Osteocyte (in vitro differentiated cells): ENCODE results near the gene PDK2. TPM values are rescaled to one million over a fixed set of nuclear protein-coding genes. Genes with fewer than 3 reads are reported as not detected.

ENCODE experiments used
- DNase-seq: peaks from one replicate; pipeline ENCODE4 v3.0.0; 2021; ENCODE audit warnings: mixed read lengths; ENCODE audit not compliant: unreplicated experiment; ENCODE audit errors: extremely low spot score
- H3K27ac Mint-ChIP-seq: one replicate; pipeline ENCODE4 v1.8.0; 2021; ENCODE audit warnings: mild to moderate bottlenecking, mixed read lengths; ENCODE audit not compliant: unreplicated experiment
- H3K27me3 Mint-ChIP-seq: one replicate; pipeline ENCODE4 v1.8.0; 2021; ENCODE audit warnings: mixed read lengths; ENCODE audit not compliant: unreplicated experiment
- H3K36me3 Mint-ChIP-seq: one replicate; pipeline ENCODE4 v1.8.0; 2021; ENCODE audit warnings: mixed read lengths; ENCODE audit not compliant: unreplicated experiment
- H3K4me1 Mint-ChIP-seq: one replicate; pipeline ENCODE4 v1.8.0; 2021; ENCODE audit warnings: mixed read lengths; ENCODE audit not compliant: unreplicated experiment
- H3K4me3 Mint-ChIP-seq: one replicate; pipeline ENCODE4 v1.8.0; 2021; ENCODE audit warnings: mild to moderate bottlenecking, moderate library complexity, mixed read lengths; ENCODE audit not compliant: unreplicated experiment
- H3K9me3 Mint-ChIP-seq: one replicate; pipeline ENCODE4 v1.8.0; 2021; ENCODE audit warnings: mixed read lengths; ENCODE audit not compliant: unreplicated experiment
- total RNA-seq: library from RNA; stranded (reverse); gene quantifications from 2 replicates; pipeline ENCODE4 v1.2.1, GENCODE V29; 2021
- TF ChIP-seq, protein P1 (sequence below): fragments of 200-600 bp; sonication (generic); IDR thresholded peaks from 2 replicates; pipeline ENCODE4 v1.5.0; 2021; ENCODE audit warnings: antibody characterized with exemption, mild to moderate bottlenecking, moderate library complexity

The PDK2 gene
- total RNA-seq, 1 donor from 2014 or later, result 66.2 TPM

DNA sequence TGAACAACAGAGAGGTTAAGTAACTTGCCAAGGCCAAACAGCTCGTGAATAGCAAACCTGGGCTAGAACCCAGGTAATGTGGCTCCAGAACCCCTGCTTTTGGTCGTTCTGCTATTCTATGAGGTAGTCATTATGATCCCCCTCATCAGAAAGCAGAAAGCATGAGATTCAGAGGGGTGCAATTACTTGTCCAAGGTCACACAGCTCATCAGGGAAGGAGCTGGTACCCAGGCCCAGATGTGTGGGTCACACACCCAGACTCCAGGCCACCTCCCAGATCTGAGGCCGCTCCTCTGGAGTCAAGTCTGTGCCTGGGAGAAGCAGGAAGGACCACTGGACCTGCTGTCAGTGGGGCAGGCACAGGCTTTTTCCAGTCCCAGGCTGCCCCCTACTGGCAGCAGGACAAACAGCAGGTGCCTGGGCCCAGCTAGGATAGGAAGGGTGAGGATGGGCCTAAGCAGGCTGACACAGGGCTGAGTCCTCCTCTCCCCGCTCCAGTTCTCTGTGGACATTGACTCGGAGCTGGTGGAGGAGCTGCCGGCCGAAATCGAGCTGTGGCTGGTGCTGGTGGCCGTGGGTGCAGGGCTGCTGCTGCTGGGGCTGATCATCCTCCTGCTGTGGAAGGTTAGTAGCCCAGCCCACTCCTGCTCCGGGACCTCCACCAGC is 7.8 kb upstream of the PDK2 start:
- H3K36me3 Mint-ChIP-seq, result peaks cover 39% of the 10 kb centered on the region
- H3K9me3 Mint-ChIP-seq, result no peaks in the 10 kb centered on the region
- TF ChIP-seq, protein P1, sequence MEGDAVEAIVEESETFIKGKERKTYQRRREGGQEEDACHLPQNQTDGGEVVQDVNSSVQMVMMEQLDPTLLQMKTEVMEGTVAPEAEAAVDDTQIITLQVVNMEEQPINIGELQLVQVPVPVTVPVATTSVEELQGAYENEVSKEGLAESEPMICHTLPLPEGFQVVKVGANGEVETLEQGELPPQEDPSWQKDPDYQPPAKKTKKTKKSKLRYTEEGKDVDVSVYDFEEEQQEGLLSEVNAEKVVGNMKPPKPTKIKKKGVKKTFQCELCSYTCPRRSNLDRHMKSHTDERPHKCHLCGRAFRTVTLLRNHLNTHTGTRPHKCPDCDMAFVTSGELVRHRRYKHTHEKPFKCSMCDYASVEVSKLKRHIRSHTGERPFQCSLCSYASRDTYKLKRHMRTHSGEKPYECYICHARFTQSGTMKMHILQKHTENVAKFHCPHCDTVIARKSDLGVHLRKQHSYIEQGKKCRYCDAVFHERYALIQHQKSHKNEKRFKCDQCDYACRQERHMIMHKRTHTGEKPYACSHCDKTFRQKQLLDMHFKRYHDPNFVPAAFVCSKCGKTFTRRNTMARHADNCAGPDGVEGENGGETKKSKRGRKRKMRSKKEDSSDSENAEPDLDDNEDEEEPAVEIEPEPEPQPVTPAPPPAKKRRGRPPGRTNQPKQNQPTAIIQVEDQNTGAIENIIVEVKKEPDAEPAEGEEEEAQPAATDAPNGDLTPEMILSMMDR, result peak; percentile 97
- no peaks in the 10 kb centered on the region for H3K27me3 Mint-ChIP-seq
- H3K27ac Mint-ChIP-seq, result no peak overlapping the region
- no peaks in the 10 kb centered on the region for H3K4me1 Mint-ChIP-seq
- DNase-seq, result peak; percentile 93
- no peak overlapping the region for H3K4me3 Mint-ChIP-seq

DNA sequence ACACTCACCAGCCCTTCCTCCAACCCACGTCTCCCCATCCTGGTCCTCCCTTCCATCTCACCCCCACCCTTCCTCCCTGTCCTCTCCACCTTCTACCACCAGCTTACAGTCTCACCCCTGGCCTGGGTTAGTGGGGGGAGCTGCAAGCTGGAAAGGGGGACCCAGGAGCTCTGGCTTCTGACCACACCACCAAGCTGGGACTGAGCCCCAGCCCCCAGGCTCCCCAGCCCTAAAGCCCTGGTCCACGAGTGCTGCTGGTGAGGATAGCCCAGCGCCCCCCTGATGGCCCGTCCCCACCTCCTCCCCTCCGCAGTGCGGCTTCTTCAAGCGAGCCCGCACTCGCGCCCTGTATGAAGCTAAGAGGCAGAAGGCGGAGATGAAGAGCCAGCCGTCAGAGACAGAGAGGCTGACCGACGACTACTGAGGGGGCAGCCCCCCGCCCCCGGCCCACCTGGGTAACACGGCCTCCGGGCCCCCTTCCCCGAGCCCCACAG is 7.2 kb upstream of the PDK2 start:
- Mint-ChIP-seq H3K4me3 (no peak overlapping the region), H3K4me1 (no peaks in the 10 kb centered on the region), H3K27me3 (no peaks in the 10 kb centered on the region), H3K27ac (no peak overlapping the region), H3K9me3 (no peaks in the 10 kb centered on the region), H3K36me3 (peaks cover 34% of the 10 kb centered on the region)
- no peak for DNase-seq
- TF ChIP-seq, protein P1, result no peak

DNA sequence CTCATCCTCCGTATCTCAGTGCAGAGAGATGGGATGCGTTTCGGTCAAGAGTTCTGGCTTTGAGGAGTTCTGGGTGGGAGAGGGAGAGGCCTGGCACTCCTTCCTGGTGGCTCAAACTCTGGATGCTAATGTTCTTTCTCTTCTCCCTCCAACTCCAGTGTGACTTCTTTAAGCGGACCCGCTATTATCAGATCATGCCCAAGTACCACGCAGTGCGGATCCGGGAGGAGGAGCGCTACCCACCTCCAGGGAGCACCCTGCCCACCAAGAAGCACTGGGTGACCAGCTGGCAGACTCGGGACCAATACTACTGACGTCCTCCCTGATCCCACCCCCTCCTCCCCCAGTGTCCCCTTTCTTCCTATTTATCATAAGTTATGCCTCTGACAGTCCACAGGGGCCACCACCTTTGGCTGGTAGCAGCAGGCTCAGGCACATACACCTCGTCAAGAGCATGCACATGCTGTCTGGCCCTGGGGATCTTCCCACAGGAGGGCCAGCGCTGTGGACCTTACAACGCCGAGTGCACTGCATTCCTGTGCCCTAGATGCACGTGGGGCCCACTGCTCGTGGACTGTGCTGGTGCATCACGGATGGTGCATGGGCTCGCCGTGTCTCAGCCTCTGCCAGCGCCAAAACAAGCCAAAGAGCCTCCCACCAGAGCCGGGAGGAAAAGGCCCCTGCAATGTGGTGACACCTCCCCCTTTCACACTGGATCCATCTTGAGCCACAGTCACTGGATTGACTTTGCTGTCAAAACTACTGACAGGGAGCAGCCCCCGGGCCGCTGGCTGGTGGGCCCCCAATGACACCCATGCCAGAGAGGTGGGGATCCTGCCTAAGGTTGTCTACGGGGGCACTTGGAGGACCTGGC is 6.0 kb upstream of the PDK2 start:
- no peak for DNase-seq
- Mint-ChIP-seq H3K4me1 (peaks cover 5% of the 10 kb centered on the region), H3K9me3 (no peaks in the 10 kb centered on the region), H3K36me3 (peaks cover 26% of the 10 kb centered on the region), H3K4me3 (no peak overlapping the region), H3K27me3 (no peaks in the 10 kb centered on the region), H3K27ac (no peak overlapping the region)
- TF ChIP-seq, protein P1, result no peak

DNA sequence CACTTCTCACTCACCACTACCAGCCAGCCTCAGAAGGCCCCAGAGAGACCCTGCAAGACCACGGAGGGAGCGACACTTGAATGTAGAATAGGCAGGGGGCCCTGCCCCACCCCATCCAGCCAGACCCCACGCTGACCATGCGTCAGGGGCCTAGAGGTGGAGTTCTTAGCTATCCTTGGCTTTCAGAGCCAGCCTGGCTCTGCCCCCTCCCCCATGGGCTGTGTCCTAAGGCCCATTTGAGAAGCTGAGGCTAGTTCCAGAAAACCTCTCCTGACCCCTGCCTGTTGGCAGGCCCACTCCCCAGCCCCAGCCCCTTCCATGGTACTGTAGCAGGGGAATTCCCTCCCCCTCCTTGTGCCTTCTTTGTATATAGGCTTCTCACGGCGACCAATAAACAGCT is 5.1 kb upstream of the PDK2 start:
- TF ChIP-seq, protein P1, result no peak
- Mint-ChIP-seq H3K36me3 (peaks cover 21% of the 10 kb centered on the region), H3K27ac (no peak overlapping the region), H3K4me3 (no peak overlapping the region), H3K27me3 (no peaks in the 10 kb centered on the region), H3K9me3 (no peaks in the 10 kb centered on the region), H3K4me1 (peaks cover 14% of the 10 kb centered on the region)
- no peak for DNase-seq
